GM18507 (cell line): ENCODE data around the gene ZBTB37.
"Not testable (repeated sequence)": the region's sequence is repeated elsewhere in the genome, so short reads cannot be mapped to it uniquely, and the experiment has no call there.

ENCODE experiments used
- DNase-seq: peaks from one replicate; pipeline ENCODE4 v3.0.0; 2011; ENCODE audit warnings: low read depth; ENCODE audit not compliant: insufficient read length; ENCODE audit errors: extremely low spot score
- FAIRE-seq: peaks from 2 replicates; lab custom pipeline; 2011; peaks lifted over from hg19 to GRCh38; lab: Jason Lieb, UNC

The ZBTB37 gene, protein sequence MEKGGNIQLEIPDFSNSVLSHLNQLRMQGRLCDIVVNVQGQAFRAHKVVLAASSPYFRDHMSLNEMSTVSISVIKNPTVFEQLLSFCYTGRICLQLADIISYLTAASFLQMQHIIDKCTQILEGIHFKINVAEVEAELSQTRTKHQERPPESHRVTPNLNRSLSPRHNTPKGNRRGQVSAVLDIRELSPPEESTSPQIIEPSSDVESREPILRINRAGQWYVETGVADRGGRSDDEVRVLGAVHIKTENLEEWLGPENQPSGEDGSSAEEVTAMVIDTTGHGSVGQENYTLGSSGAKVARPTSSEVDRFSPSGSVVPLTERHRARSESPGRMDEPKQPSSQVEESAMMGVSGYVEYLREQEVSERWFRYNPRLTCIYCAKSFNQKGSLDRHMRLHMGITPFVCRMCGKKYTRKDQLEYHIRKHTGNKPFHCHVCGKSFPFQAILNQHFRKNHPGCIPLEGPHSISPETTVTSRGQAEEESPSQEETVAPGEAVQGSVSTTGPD

DNA sequence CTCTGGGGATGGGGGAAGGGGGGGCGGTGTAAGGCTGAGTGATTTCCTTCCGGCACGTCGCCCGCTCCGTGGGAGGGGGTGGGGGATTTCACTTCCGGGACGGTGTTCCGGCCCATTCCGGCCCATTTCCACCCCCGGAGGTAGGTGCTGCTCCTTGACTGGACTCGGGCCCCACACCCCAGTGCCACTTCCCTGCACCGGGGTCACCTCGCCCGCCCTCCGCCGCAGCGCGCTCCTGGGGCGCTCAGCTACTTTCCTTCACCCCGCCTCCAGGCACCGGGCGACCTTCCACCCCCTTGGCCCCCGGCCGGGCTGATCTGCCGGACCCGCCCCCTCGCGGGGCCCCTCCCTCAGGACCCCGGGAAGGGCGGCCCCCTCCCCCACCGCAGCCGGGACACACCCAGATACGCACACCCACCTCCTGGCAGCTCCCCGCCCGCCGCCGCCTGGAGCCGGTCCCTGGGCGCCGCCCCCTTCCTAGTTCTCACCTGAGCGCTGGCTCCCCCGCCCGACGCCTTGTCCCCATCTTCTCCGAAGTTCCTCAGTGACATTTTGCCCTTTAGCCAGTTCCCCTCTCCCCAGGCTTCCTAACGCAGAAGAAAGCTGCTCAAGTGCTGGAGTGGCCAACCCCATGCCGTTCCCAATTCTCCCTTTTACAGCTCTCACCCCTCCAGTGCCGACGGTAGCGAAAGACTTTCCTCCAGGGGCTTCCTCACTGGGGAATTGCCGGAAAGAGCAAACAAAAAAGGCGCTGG lies at the start of gene ZBTB37:
Gene ZBTB37, plus strand, starts transcription at position 115 of the 755 bp plus-strand sequence. CDS start 1,846 bp downstream, outside the sequence.
- FAIRE-seq (no peak), DNase-seq (peak; percentile 68)

DNA sequence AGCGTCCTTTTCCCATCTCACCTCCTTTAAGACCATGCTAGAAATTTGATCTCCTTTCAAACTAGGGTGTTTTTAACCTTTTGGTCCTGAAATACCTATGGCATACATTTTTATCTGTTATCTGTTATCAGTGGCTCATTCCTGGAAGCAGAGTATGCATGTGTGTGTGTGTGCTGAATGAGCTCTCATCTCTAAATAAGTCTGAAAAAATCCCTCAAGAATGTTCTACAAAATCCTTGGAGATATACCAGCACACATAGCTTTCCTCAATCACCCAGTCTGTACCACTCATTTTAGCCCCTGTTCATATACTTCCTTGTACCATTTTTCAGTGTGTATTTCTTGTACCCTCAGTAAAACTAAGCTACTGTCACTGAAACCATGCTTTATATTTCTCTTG lies 49.7 kb upstream of the ZBTB37 start:
- DNase-seq (no peak), FAIRE-seq (no peak)

DNA sequence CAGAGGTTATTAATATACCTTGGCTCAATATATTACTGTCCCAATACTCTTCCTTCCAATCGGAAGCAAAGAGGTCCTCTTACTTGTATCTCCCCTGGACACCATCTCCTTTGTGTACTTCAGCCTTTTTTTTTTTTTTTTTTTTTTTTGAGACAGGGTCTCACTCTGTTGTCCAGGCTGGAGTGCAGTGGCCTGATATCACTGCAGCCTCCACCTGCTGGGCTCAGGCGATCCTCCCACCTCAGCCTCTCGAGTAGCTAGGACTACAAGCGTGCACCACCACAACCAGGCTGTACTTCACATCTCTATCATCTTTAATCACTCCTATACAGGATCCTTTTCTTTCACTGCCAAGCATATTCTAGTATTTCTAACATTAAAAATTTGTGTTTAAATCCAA lies 46.5 kb upstream of the ZBTB37 start:
- DNase-seq (no peak), FAIRE-seq (no peak)

DNA sequence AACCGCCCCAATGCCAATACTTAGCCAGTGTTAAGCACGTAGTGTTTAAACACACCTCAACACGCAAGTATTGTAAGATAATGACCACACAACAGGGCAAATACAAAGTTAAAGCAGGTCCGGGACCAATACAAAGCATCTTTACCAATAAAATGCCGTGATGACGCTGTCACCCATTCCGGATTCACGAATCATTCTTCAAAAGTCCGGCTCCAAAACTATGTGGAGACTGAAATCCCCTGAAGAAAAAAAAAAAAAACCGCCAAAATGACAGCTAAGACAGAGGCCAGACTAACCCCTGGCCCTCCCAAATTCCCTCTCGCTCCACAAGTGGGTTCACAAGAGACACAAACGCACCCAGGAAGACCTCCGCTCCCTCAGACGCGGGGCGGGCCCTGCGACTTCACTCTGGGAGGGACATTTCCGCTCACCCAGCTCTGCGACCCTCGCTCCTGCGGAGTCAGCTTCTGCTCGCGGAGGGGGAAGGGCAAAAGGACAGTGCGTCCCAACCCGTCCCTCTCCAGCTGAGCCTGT lies 44.3 kb upstream of the ZBTB37 start:
- no peak for DNase-seq
- no peak for FAIRE-seq

DNA sequence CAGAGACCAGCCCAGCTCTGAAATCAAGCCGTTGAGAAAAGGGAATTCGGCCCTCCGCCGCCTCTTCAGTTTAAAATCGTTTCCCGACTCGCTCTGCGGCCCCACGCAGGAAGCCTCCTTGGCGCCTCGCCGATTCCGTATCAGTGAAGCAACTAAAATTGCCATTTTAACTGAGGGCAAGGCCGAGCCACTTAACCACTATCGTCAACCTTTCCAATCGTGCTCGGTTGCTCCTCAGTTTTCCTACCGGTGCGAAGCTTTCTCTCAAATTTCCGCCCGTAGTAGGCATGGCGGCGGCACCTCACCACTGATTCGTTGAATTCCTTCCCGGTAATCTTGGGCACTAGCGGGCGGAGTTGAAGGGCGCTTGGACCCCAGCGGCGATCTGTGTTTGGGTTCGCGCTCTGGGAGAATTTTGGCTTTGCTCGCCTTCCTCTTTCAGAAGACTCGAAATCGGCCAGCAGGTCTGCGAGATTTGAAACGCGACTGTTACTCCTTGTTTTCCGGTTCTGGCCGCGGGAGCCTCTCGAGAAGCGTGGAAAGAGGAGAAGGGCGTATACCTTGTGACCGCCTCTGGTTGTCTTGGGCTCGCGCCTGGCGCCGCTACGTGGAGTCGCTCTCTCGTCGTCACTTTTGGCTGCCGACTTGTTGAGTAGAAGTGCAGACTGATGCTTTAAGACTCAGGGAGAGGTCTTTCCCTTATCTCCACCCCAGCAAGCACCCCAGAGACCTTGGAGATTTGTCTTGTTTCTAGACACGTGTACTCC lies 43.7 kb upstream of the ZBTB37 start, which contains the start of the genes CENPL and DARS2:
Gene CENPL, minus strand, starts transcription at position 569 of the 767 bp plus-strand sequence. CDS start 13,584 bp downstream, outside the sequence.
Gene DARS2, plus strand, starts transcription at position 359 of the 767 bp plus-strand sequence. CDS start 557 bp downstream, outside the sequence.
- peak; percentile 95 for FAIRE-seq
- peak; percentile 75 for DNase-seq

DNA sequence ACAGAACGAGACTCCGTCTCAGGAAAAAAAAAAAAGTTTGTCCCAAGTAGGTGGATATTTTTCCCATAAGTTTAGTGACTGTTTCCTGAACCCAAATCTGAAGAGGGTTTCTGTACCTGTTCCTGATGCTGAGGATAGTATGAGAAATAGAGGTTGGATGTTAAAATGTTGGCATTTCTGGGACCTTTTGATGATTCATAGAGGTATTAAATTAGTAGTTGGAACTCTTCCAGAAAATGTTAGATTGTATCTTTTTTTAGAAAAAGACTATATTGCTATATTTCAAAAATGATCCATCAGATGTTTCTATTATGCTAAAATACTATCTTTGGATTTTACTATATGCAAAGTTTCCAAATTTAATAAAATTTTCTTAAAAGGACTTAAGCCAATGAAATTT lies 40.6 kb upstream of the ZBTB37 start:
- no peak for FAIRE-seq
- no peak for DNase-seq

DNA sequence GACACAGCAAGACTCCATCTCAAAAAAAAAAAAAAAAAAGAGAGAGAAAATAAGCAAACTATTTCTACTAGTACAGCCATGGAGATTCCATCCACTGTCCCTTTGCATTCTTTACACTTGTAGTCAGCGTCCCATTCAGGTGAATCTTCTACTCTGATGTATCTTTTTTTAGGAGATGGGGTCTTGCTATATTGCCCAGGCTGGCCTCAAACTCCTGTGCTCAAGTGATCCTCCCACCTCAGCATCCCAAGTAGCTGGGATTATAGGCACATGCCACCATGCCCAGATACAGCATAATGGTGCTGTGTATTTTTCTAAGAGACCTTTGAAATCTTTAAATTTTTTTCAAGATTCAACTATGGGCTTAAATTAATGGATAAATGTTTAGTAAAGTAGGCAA lies 35.4 kb upstream of the ZBTB37 start:
- FAIRE-seq, result no peak

DNA sequence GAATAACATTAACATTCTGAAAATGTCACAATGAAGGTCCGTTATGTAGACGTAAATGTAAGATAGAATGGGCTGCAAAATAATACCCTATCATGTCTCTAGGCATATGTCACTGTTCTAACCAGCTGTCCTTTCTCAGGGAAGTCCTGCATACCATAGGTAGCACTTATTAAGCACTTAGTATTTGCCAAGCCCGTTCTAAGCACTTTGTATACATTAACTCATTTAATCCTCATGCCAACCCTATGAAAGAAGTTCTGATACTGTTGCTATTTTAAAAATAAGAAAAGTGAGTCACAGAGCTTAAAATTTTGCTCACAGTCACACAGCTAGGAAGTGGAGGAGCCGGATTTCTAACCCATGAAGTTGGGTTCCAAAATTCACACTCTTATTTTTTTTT lies 16.1 kb upstream of the ZBTB37 start:
- FAIRE-seq (no peak), DNase-seq (no peak)

More for the DNA sequence above, 35.4 kb upstream of the ZBTB37 start:
- DNase-seq, result no peak

DNA sequence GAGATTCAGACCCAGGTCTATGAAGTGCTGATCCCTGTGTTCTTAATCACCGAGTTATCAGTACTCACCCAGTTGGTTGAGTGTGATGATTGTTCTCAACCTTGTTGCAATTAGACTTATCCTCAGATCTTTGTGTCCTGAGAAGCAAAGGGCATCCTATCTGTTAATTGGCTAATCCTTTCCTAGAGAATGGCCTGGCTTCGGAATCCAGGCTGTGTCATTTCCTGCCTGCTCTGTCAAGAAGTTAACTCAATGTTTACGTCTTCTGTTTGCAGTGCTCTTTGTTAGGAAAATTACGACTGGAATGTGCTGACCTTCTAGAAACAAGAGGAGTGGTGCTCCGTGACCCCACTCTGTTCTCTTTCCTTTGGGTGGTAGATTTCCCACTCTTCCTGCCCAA lies 15.1 kb upstream of the ZBTB37 start:
- FAIRE-seq (no peak), DNase-seq (no peak)

DNA sequence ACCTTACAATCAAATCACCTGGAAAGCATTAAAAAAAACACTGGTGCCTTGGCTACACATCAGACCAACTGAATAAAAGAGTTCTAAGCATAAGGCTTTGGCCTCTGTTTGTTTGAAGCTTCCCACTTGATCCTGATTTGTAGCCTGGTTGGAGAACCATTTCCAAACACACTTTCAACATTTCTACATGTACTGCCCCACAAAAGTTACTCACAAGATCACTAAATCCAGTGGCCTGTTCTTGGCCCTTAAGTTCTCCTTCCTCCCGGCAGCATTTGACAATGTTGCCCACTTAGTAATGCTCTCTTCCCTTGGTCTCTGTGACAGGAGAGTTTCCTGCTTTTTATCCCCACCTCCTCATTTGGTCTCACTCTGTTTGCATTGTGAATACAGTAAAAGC lies 12.2 kb upstream of the ZBTB37 start:
- DNase-seq (no peak), FAIRE-seq (no peak)

DNA sequence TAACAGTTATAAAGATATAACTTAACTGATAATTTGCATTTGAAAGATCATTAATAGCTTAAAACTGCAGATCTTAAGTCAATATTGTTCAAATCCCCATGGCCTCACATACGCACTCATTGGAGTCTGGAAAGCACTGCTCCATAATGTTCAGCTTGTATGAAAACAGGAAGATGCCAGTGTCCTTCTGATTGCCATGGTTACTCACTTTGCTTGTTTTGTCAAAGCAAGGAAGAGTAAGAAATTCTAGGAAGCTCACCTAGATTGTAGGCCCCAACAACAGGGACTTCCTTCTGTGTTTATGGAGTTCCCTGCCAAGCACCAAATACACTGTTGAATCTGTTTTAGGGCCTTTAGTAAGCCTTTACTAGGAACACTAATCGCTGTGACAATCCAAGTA lies 11.3 kb upstream of the ZBTB37 start:
- DNase-seq (no peak), FAIRE-seq (no peak)

DNA sequence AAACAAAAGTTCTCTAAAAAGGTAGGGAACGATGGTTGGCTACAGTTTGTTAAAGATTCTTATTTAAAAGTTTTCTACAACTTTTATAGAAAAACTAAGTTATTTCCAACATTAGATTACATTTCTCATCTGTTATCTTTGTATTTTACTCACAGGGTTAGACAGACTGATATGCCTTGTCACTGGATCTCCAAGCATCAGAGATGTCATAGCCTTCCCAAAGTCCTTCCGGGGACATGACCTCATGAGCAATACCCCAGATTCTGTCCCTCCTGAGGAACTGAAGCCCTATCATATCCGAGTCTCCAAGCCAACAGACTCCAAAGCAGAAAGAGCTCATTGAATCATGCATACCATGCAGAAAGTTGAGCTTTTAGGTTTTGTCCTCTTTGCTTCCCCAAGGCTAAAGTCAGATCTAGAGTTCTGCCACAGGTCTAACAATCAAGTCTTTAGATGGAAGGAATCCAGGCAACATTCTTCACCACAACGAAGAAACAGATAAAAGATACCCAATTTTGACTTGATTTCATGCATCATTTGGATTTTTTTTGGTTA lies 10.7 kb upstream of the ZBTB37 start:
- DNase-seq, result no peak
- FAIRE-seq, result no peak

DNA sequence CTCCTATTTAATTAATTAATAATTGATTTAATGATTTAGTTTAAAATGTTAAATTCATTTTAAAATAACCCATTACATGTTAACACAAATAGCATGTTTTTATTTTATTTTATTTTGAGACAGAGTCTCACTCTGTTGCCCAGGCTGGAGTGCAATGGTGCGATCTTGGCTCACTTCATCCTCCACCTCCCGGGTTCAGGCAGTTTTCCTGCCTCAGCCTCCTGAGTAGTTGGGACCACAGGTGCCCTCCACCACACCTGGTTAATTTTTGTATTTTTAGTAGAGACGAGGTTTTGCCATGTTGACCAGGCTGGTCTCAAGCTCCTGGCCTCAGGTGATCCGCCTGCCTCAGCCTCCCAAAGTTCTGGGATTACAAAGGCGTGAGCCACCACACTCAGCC lies 8.6 kb upstream of the ZBTB37 start:
- not testable (repeated sequence) for FAIRE-seq

DNA sequence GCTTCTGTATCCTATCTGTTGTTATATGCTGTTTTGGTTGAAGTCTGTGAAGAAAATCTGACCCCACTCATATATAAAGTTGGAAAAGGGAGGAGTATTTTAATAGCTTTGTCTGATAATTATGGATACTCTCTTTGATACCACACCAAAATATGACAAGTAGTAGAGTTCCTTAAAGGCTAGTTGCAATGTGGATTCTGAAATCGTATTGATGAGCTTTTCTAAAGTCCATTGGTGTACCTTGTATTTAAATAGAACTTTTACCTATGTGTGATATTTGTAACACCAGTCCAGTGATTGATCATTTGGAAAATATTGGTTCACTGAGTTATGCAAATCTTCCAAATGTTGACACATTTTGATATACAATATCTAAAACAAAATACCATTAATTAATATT lies 8.1 kb upstream of the ZBTB37 start:
- FAIRE-seq (no peak), DNase-seq (no peak)

More for the DNA sequence above, 8.6 kb upstream of the ZBTB37 start:
- DNase-seq, result not testable (repeated sequence)

DNA sequence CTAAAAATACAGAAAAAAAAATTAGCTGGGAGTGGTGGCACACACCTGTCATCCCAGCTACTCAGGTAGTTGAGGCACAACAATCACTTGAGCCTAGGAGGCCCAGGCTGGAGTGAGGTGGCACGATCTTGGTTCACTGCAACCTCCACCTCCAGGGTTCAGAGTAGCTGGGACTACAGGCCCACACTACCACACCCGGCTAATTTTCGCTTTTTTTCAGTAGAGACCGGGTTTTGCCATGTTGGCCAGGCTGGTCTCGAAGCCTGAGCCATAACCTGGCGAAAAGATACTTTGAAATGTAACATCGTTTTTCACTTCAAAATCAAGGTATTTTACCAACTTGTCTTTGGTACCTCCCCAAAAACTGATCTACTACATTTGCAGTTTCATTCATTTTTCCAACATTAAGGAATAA lies 6.4 kb upstream of the ZBTB37 start:
- no peak for FAIRE-seq

DNA sequence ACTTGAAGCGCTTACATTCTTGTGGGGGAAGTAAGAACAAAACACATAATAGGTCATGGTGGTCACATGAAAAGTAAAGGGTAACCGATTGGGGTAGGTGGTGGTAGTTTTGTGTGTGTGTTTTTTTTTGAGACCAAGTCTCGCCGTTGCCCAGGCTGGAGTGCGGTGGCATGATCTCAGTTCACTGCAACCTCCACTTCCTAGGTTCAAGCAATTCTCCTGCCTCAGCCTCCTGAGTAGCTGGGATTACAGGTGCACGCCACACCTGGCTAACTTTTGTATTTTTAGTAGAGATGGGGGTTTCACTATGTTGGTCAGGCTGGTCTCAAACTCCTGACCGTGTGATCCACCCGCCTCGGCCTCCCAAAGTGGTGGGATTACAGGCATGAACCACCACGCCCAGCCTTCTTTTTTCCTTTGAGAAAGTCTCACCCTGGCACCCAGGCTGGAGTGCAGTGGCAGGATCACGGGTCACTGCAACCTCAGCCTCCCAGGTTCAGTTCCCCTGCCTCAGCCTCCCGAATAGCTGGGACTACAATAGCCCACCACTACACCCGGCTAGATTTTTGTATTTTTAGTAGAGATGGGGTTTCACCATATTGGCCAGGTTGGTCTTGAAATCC lies 5.9 kb upstream of the ZBTB37 start:
- not testable (repeated sequence) for DNase-seq

More for the DNA sequence above, 6.4 kb upstream of the ZBTB37 start:
- no peak for DNase-seq

DNA sequence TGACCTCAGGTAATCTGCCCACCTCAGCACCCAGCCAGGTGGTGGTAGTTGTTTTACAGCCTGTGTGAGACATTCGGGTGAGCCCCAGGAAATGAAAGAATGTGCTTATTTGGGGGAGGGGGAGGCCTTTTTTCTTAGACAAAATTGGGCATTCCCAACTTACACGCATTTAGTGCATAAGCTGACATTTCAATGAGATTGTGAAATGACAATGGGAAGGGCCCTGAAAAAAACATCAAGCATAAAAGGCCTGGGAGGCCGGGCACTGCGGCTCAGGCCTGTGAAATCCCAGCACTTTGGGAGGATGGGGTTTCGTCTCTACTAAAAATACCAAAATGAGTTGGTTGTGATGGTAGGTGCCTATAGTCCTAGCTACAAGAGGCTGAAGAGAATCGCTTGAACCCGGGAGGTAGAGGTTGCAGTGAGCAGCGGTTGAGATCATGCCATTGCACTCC lies 5.4 kb upstream of the ZBTB37 start:
- no peak for DNase-seq

More for the DNA sequence above, 5.9 kb upstream of the ZBTB37 start:
- FAIRE-seq, result not testable (repeated sequence)

More for the DNA sequence above, 5.4 kb upstream of the ZBTB37 start:
- FAIRE-seq, result no peak
